H9 (cell line): ENCODE results near the gene THAP2. TPM values are rescaled to one million over a fixed set of nuclear protein-coding genes. Genes with fewer than 3 reads are reported as not detected.

Experiments
- DNase-seq: peaks from one replicate; pipeline ENCODE4 v3.0.0-alpha.2; 2017
- H2AFZ ChIP-seq: one replicate; pipeline ENCODE4 v1.6.1; 2013; ENCODE audit warnings: mild to moderate bottlenecking, low read length, control low read depth, moderate library complexity
- H2AK5ac ChIP-seq: 2 replicates; pipeline ENCODE4 v1.6.1; 2013; ENCODE audit warnings: low read length, control low read depth, mixed read lengths; ENCODE audit not compliant: insufficient read length
- H2BK120ac ChIP-seq: one replicate; pipeline ENCODE4 v1.6.1; 2013; ENCODE audit warnings: low read depth, mild to moderate bottlenecking, low read length, control low read depth, inconsistent platforms; ENCODE audit not compliant: poor library complexity, severe bottlenecking
- H2BK12ac ChIP-seq: 2 replicates; pipeline ENCODE4 v1.6.1; 2013; ENCODE audit warnings: low read length, control low read depth, mixed read lengths, low read depth; ENCODE audit not compliant: insufficient read length
- H2BK15ac ChIP-seq: 2 replicates; pipeline ENCODE4 v1.6.1; 2013; ENCODE audit warnings: low read depth, low read length, control low read depth
- H2BK20ac ChIP-seq: one replicate; pipeline ENCODE4 v1.6.1; 2013; ENCODE audit warnings: low read depth, mild to moderate bottlenecking, low read length, control low read depth, inconsistent platforms; ENCODE audit not compliant: poor library complexity, severe bottlenecking
- H2BK5ac ChIP-seq: 2 replicates; pipeline ENCODE4 v1.6.1; 2013; ENCODE audit warnings: low read length, control low read depth, mixed read lengths; ENCODE audit not compliant: insufficient read length
- H3K14ac ChIP-seq: 2 replicates; pipeline ENCODE4 v1.6.1; 2013; ENCODE audit warnings: low read length, control low read depth; ENCODE audit not compliant: insufficient read depth
- H3K18ac ChIP-seq: 2 replicates; pipeline ENCODE4 v1.6.1; 2013; ENCODE audit warnings: low read depth, mild to moderate bottlenecking, mixed read lengths, low read length, control low read depth; ENCODE audit not compliant: insufficient read length
- H3K23ac ChIP-seq: 2 replicates; pipeline ENCODE4 v1.6.1; 2013; ENCODE audit warnings: low read length, control low read depth, mixed read lengths, low read depth; ENCODE audit not compliant: insufficient read length
- H3K23me2 ChIP-seq: 2 replicates; pipeline ENCODE4 v1.6.1; 2013; ENCODE audit warnings: low read depth, mild to moderate bottlenecking, mixed read lengths, low read length, control low read depth; ENCODE audit not compliant: insufficient read length, poor library complexity, severe bottlenecking
- H3K27ac ChIP-seq: 2 replicates; pipeline ENCODE4 v1.5.1; 2013; ENCODE audit warnings: low read length, control low read depth, mixed read lengths, low read depth; ENCODE audit not compliant: insufficient read length
- H3K27me3 ChIP-seq: 2 replicates; pipeline ENCODE4 v1.6.1; 2013; ENCODE audit warnings: low read length, control low read depth, inconsistent platforms; ENCODE audit not compliant: insufficient read depth
- H3K4ac ChIP-seq: 2 replicates; pipeline ENCODE4 v1.6.1; 2013; ENCODE audit warnings: low read depth, mild to moderate bottlenecking, control low read depth, inconsistent platforms, low read length, moderate library complexity
- H3K4me1 ChIP-seq: 2 replicates; pipeline ENCODE4 v1.6.1; 2013; ENCODE audit warnings: low read length, control low read depth, inconsistent platforms; ENCODE audit not compliant: insufficient read depth
- H3K4me2 ChIP-seq: 2 replicates; pipeline ENCODE4 v1.6.1; 2013; ENCODE audit warnings: low read length, control low read depth, mixed read lengths; ENCODE audit not compliant: insufficient read length, insufficient read depth
- H3K56ac ChIP-seq: 2 replicates; pipeline ENCODE4 v1.6.1; 2013; ENCODE audit warnings: low read depth, mild to moderate bottlenecking, mixed read lengths, low read length, control low read depth; ENCODE audit not compliant: insufficient read length
- H3K79me1 ChIP-seq: 2 replicates; pipeline ENCODE4 v1.6.1; 2013; ENCODE audit warnings: low read depth, mild to moderate bottlenecking, moderate library complexity, low read length, control low read depth, inconsistent platforms; ENCODE audit not compliant: insufficient read depth, poor library complexity, severe bottlenecking
- H3K79me2 ChIP-seq: 2 replicates; pipeline ENCODE4 v1.6.1; 2013; ENCODE audit warnings: low read length, control low read depth, inconsistent platforms; ENCODE audit not compliant: insufficient read depth
- H3K9ac ChIP-seq: 2 replicates; pipeline ENCODE4 v1.6.1; 2013; ENCODE audit warnings: low read length, control low read depth, mixed read lengths; ENCODE audit not compliant: insufficient read length; ENCODE audit errors: extremely low read depth
- H3K9me3 ChIP-seq: one replicate; pipeline ENCODE4 v1.6.1; 2013; ENCODE audit warnings: low read depth, low read length, inconsistent platforms; ENCODE audit not compliant: control insufficient read depth
- H3T11ph ChIP-seq: one replicate; pipeline ENCODE4 v1.6.1; 2013; ENCODE audit warnings: mild to moderate bottlenecking, low read length, control low read depth, inconsistent platforms
- H4K20me1 ChIP-seq: one replicate; pipeline ENCODE4 v1.6.1; 2013; ENCODE audit not compliant: control insufficient read depth, insufficient read length, insufficient read depth
- H4K5ac ChIP-seq: 2 replicates; pipeline ENCODE4 v1.6.1; 2013; ENCODE audit warnings: low read depth, mild to moderate bottlenecking, mixed read lengths, low read length, control low read depth; ENCODE audit not compliant: insufficient read length
- H4K8ac ChIP-seq: replicated peaks from 2 replicates; pipeline ENCODE4 v1.6.1; 2013; ENCODE audit warnings: low read length, control low read depth, mixed read lengths, low read depth; ENCODE audit not compliant: insufficient read length
- H4K91ac ChIP-seq: 2 replicates; pipeline ENCODE4 v1.6.1; 2013; ENCODE audit warnings: low read depth, mild to moderate bottlenecking, moderate library complexity, mixed read lengths, low read length, control low read depth; ENCODE audit not compliant: insufficient read length
- H3K27ac Mint-ChIP-seq, 3 experiments: 2 replicates in 2 of 3; 3 replicates in 1 of 3; pipeline ENCODE4 v1.8.0; 2020 to 2021; ENCODE audit warnings: mixed read lengths in 3 of 3, mild to moderate bottlenecking in 1 of 3, moderate library complexity in 1 of 3
- H3K27me3 Mint-ChIP-seq: 2 replicates; pipeline ENCODE4 v1.8.0; 2021; ENCODE audit warnings: low read depth, mild to moderate bottlenecking, moderate library complexity, mixed read lengths
- H3K36me3 Mint-ChIP-seq, 3 experiments: 2 replicates in 2 of 3; 3 replicates in 1 of 3; pipeline ENCODE4 v1.8.0; 2020 to 2021; ENCODE audit warnings: low read depth in 3 of 3, mixed read lengths in 3 of 3; ENCODE audit not compliant: insufficient read depth in 1 of 3
- H3K4me1 Mint-ChIP-seq, 2 experiments: 2 replicates each; pipeline ENCODE4 v1.8.0; 2020; ENCODE audit warnings: mixed read lengths in 2 of 2
- H3K4me3 Mint-ChIP-seq, 2 experiments: 2 replicates in 1 of 2; 3 replicates in 1 of 2; pipeline ENCODE4 v1.8.0; 2020 to 2021; ENCODE audit warnings: mild to moderate bottlenecking in 2 of 2, mixed read lengths in 2 of 2, moderate library complexity in 1 of 2
- H3K9me3 Mint-ChIP-seq, 2 experiments: 2 replicates in 1 of 2; 3 replicates in 1 of 2; pipeline ENCODE4 v1.8.0; 2020; ENCODE audit warnings: mild to moderate bottlenecking in 2 of 2, mixed read lengths in 2 of 2, moderate library complexity in 1 of 2
- WGBS: extraction: QIAGEN DNeasy Blood & Tissue Kit; methylation state at CpG from one replicate; pipeline ENCODE4 v1.1.7; 2013; ENCODE audit warnings: missing lambda C conversion rate, low lambda C conversion rate, mixed read lengths; ENCODE audit not compliant: insufficient read length; ENCODE audit errors: extremely low coverage; 5-methylcytosine and 5-hydroxymethylcytosine counted together
- total RNA-seq: library from RNA; stranded (reverse); gene quantifications from 2 replicates; pipeline ENCODE4 v1.2.1, GENCODE V29; 2021
- TF ChIP-seq, protein P1 (sequence below): fragments of 200-600 bp; sonication (generic); conservative IDR thresholded peaks from 3 replicates; pipeline ENCODE4 v1.8.0; 2021; ENCODE audit warnings: antibody characterized with exemption, mild to moderate bottlenecking

The THAP2 gene
- total RNA-seq, 1 experiment from 2014 or later: 3.7 TPM

GRCh38 chr12:71626768-71627167, 37.3 kb upstream of the THAP2 start:
- Histone ChIP-seq H4K8ac (no peak overlapping the region), H4K91ac (no peak overlapping the region), H3T11ph (no peak overlapping the region), H3K27ac (no peak overlapping the region), H3K56ac (no peak overlapping the region), H3K23ac (no peak overlapping the region), H2AFZ (no peak overlapping the region), H2BK15ac (no peak overlapping the region), H3K27me3 (no peaks in the 10 kb centered on the region), H3K9ac (no peak overlapping the region), H2BK120ac (no peak overlapping the region), H3K9me3 (no peaks in the 10 kb centered on the region), H2BK12ac (no peak overlapping the region), H3K79me2 (no peaks in the 10 kb centered on the region), H3K18ac (no peak overlapping the region), H3K79me1 (no peaks in the 10 kb centered on the region), H3K4ac (no peak overlapping the region), H4K5ac (no peak overlapping the region), H4K20me1 (no peaks in the 10 kb centered on the region), H3K4me2 (no peak overlapping the region), H2BK5ac (no peak overlapping the region), H3K4me1 (no peaks in the 10 kb centered on the region), H2BK20ac (no peak overlapping the region), H3K14ac (no peak overlapping the region), H2AK5ac (no peak overlapping the region), H3K23me2 (no peaks in the 10 kb centered on the region)
- DNase-seq: no peak
- peaks cover 15 to 79% (median 74%) of the 10 kb centered on the region in 3 experiments for H3K36me3 Mint-ChIP-seq
- H3K27ac Mint-ChIP-seq: no peak overlapping the region
- no peaks in the 10 kb centered on the region for H3K9me3 Mint-ChIP-seq
- TF ChIP-seq, protein P1, sequence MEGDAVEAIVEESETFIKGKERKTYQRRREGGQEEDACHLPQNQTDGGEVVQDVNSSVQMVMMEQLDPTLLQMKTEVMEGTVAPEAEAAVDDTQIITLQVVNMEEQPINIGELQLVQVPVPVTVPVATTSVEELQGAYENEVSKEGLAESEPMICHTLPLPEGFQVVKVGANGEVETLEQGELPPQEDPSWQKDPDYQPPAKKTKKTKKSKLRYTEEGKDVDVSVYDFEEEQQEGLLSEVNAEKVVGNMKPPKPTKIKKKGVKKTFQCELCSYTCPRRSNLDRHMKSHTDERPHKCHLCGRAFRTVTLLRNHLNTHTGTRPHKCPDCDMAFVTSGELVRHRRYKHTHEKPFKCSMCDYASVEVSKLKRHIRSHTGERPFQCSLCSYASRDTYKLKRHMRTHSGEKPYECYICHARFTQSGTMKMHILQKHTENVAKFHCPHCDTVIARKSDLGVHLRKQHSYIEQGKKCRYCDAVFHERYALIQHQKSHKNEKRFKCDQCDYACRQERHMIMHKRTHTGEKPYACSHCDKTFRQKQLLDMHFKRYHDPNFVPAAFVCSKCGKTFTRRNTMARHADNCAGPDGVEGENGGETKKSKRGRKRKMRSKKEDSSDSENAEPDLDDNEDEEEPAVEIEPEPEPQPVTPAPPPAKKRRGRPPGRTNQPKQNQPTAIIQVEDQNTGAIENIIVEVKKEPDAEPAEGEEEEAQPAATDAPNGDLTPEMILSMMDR: no peak
- no peak overlapping the region for H3K4me3 Mint-ChIP-seq
- H3K27me3 Mint-ChIP-seq: no peaks in the 10 kb centered on the region
- no CpG with 5 or more reads among the region's 3 CpGs for WGBS
- H3K4me1 Mint-ChIP-seq: 0 out of 4 replicates have a peak, but pooled peaks cover 0 to 1% of the 10 kb centered on the region in 2 experiments
